ENCODE results near the gene GALNTL6.

The GALNTL6 gene

DNA sequence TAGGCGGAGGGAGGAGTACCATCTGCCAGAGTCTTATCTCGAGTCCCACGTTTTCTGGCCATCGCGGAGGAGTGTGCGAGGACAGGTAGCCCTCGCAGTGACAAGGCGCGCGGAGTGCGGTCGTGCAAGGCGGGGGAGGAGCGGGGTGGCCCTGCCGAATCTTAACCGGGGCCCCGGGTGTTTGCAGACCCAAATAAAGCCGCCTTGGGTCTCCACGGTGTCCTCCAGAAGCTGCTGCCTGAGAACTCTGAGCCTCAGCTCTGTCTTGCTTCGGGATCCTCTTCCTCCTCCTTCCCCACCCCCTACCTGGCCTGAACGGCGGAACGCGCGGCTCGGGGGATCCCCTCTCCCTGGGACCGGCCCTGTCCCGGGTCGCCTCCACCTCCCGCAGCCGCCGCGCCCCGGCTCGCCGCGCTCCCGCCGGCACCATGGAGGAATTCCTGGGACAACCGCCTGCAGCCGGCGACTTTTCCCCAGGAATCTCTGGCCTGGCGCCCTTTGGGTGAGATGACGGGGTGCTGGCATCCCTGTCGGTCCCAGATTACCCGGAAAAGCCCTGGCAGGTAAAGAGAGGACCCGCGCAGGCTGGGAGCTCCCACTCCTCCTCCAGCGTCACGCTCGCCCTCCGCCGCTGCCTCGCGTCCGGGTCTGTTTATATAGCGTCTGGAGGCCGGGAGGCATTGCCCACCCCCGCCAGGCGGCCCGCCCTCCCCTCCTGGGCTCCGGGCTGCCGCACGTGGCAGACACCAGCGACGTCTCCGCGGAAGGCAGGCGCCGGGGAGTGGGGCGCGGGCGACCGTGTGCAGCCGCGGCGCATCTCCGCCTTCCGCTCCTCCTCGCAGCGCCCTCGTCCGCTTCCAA is at the start of gene GALNTL6:
TSS of gene GALNTL6 (plus strand) at position 740 of the 861 bp plus-strand sequence.
- no peak for DNase-seq

DNA sequence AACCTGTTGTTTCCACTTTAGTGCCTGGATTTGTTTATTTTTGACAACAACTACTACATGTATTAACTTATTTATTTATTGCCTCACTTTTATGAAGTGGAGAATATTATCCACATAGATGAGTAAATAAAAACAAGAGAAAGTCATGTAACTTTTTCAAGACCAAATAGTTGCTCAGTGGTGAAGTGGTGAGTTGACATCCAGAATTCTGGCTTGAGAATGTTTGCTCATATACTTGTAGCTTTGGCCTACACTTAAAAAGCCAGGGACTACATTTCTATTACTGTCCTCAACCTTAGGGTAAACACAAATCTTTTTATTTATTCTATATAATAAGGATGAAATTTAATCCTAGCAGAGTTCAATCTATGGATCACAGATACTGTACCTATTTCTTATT is 47.7 kb upstream of the GALNTL6 start:
- no peak for DNase-seq

DNA sequence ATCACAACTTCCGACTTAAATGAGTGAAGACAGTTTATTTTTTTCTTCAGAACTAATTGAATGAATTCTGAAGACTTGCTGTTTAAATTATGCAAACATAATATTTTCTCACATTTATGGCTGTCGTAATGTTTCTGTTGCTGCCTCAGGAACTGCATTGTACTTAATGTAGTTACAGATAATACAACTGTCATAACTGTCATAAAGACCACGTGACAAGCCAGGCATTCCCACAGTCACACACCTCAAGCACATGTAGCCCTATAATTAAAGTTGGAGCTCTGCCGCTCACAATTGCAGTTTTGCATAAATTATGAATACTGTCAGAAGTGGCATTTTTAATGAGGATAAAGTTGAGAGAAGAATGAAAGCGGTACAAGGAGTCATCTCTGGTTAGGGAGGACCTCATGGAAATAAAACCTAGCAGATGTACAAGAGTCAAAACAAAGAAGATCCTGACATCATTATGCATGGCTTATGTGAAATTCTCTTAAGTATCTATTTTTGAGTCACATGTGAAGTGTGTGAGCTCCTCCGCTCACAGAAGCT is 38.5 kb upstream of the GALNTL6 start:
- no peak for DNase-seq

DNA sequence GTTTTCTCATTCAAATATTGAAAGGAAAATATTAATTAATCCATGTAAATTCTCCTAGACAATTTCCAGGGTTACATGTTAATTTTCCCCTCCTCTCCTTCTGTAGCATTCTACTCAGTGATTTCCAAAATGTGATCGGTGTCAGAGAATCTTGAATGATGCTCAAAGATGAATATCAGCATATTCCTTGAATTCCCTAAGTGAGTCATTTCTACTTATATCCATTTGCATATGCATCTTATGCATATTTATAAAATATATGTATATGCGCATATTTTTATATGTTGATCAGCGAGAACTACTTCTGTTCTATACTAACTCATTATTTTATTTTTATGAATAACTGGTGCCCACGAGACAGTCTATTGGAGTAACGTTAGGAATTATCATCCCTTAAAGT is 33.9 kb upstream of the GALNTL6 start:
- DNase-seq = no peak

DNA sequence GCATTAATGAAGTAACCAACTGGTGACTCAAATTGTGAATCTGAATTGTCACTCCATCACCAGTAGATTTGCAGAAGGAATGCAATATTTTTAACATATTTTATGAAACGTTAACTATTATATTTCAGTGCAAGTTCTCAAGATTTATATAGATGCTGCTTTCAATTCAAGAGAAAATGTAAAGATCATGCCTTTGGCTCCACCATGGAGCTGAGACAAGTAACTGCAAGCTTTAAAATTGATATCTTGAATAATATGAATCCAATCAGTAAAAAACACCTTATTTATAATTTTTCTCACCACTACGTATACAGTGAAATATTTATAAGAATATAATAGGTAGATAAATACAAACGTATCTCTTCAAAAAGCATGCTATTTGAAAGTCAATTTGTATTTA is 27.8 kb upstream of the GALNTL6 start:
- no peak for DNase-seq

DNA sequence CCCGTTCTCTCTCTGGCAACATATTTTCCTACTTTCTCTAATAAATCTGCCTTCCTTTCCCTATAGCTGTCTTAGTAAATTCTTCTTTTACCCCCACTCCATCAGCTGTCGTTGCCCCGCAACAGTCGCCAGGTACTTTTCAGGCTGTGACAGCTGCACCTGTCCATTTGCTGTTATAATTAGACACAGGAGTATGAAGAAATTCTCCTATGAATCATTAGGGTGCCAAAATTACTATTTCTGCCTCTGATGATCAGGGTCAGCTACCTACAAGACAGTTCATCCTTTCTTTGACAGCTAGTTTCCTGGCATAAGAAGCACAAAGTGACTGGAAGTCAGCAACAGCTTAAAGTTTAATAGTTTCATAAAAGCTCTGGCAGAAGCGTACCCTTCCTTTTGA is 19.5 kb upstream of the GALNTL6 start:
- no peak for DNase-seq

DNA sequence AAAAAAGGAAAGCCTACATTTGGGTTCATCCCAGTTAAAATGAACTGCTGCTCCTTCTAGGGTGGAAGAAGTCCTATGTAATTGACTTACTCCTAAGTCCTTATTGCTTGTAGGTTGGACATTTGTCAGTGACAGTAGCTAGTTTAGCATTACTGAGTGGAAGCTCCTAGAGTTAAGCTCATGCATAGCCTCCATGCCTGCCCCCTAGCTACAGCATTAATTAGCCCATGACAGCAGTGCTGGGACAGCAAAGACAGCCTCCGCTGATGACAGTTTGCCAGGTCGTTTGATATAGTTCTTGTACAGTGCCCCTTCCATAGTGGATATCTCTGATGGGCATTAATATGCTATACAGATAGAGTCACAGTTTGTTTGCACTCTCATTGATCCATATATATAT is 18.7 kb upstream of the GALNTL6 start:
- no peak for DNase-seq

DNA sequence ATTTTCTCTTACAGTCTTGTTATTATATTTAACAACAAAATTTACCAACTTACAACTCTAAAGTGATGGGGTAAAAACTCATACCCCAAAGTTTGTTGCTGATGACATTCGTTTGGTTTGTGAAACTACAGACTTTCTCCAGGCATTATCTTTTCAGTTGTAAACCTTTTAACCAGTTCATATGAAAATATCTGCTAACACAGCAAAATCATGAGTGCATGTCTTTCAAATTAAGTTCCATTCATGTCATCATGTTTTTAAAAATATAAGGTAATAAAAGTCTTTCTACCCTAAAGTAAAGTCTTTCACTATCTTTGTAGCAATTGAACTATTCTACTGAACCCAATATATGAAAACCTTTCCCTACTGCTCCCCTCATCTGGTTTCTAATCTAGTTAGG is 3.4 kb upstream of the GALNTL6 start:
- no peak for DNase-seq

DNA sequence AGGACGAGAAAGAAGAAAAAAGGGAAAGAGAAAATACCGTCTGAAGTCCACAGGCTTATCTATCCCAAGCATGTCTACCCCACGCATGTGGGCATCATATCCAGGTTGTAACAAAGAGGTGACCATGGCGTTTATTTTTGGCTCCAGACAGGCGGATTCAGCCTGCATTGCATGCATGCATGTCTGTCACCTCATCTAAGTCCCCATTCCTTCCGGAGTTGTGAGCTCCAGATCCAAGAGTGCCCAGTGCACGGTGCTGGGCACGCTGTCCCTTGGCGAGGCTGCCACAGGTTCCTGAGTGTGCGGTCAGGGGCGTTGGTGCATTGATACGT is 905 bp upstream of the GALNTL6 start:
- no peak for DNase-seq

DNA sequence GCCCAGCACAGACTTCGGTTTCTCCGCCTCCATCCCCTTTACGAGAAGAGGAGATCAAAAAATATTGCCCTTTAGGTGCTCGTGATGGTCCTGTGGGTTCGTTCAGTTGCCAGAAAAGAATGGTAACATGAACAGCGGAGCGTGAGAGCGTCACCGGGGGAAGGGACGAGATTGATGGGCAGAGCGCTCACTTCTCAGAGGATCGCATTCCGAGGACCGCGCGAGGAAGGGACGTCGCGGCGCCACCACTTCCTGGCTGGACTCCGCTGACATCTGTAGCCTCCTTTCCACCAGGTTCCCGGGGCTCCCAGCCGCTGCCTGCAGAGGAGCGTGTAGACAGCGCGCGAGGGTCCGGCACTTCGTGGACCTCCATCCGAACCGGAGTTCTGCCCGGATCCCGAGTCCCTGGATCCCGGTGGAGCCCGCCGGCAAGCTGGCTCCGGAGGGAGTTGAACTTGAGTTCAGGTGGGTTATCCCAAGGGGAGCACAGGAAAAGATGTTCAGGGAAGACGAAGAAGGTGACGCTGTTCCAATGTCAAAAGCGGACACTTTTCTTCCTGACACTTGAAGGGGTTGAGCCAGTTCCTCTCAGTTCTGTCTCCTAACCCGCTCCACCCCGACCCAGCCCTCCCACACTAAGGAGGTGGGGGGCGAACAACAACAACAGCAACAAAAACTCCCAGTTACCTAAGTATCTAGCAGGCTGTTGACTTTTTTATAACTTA is 484 bp downstream of the GALNTL6 start:
- DNase-seq = no peak

DNA sequence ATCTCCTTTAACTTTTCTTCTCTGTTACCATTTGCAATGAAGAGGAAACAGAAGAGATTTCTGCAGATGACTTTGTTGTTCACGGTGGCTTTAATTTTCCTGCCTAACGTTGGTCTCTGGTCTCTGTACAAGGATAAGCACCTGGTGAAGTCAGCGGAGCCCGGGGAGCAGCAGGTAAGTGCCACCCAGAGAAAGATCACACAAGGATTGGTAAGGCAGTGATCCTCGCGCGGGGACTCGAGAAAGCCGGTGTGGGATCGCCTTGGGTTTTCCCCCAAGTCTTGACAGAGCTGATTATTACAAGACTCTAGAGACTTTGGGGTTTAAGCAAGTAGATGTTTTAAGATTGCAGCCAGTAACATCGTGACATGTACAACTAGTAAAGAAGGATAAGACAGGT is 1.3 kb downstream of the GALNTL6 start:
- no peak for DNase-seq

DNA sequence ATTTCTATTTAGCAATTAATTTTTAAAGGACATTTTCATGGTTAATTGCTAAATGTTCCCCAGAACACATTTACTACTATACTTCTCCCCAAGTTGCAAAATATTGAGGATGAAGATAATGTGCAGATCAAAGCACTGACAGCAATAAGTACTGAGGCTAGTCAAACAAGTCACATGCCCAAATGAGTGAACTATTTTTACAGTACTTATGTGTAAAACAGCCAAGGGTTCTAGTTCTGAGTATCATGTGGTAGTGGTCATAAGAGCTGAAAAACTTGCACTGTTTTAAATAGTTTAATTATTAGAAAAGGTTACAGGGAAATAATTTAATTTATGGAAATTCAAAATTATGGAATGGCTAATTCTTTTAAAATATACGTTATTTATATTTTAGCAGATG is 3.8 kb downstream of the GALNTL6 start:
- no peak for DNase-seq

DNA sequence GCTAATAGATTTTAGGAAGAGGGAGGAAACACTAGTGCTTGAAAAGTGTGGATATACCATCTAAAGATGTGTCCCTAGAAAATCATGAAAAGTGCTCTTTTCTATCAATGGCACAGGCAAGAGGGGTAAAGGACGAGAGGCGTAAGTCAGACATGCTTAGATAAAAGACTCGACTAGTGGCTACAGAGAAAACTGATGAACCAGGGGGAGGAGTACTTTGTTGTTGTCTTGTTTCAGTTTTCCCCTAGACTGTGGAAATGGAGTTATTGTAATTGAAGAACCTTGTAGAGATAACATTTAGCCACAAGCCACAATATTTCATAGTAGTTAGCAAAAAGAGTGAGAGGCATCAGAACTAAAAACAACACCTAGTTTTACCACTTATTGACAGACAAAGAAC is 21.4 kb downstream of the GALNTL6 start:
- no peak for DNase-seq

DNA sequence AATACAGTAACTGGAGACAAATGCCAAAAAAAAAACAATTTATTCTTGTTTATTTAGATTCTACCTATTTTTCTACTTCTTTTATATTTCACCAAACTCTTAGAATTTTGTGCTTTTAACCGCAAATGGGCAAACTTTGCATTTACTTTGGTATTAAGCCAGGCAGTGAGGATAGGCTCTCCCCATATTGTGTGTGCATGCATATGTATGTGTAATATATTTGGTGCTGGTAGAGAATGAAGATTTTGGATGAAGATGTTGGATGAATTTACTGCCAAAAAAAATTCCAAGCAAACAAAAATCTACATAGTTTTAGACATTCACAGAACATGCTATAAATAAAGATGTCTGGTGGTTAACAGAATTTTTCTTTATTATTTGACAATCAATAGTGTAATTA is 30.3 kb downstream of the GALNTL6 start:
- DNase-seq = no peak

DNA sequence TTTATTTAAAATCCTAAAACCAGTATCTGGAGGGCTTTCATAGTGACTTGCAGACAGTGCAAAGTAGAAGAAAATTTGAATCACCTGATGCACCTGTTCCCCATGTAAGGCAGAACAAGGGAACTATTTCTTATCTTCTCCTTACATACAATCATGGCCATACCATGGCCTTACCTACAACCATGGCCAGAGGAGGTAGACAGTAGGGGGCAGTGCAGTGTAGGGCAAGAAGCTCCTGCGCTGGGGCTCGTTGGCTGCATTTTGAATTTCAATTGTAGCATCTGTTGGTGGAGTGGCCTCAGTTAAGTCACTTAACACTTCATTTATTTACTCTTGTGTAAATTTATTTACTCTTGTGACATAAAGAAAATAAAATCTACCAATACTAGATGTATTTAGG is 33.0 kb downstream of the GALNTL6 start:
- DNase-seq = peak; percentile 6

DNA sequence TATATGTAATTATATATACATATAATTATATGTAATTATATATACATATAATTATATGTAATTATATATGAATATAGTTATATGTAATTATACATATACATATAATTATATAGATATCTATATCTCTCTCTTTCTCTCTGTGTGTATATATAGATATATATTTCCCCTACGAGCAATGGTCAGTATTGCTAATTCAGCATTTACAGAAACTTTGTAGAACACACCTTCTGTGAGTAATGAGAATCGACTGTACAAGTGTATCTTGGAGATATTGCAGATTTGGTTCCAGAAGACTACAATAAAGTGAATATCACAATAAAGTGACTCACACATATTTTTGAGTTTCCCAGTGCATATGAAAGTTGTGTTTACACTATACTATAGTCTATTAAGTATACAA is 33.7 kb downstream of the GALNTL6 start:
- no peak for DNase-seq

DNA sequence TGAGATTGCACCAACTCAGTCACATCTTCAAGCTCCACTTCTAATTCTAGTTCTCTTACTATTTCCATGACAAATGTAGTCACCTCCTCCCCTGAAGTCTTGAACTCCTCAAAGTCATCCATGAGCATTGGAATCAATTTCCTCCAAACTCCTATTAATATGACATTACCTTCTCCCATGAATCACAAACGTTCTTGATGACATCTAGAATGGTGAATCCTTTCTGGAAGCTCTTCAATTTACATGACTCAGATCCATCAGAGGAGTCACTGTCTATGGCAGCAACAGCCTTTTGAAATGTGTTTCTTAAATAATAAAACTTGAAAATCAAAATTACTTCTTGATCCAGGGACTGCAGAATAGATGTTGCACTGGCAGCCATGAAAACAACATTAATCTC is 34.5 kb downstream of the GALNTL6 start:
- DNase-seq = no peak

DNA sequence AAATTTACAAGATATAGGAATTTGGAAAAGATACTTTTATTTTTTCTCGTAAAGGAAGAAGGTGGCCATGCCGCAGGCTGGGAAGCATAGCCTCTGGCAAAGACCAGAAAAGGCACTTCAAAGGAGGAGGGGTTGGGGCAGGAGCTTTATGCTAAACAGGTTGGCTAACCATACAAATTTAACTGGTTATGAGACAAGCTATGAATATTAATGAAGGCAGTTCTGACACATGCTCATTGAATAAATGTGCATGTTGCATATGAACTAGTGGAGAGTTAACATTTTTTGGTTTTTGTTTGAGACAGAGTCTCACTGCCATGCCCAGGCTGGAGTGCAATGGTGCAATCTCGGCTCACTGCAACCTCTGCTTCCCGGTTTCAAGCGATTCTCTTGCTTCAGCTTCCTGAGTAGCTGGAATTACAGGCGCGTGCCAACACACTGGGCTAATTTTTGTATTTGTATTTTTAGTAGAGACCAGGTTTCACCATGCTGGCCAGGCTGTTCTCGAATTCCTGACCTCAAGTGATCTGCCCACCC is 36.5 kb downstream of the GALNTL6 start:
- no peak for DNase-seq

DNA sequence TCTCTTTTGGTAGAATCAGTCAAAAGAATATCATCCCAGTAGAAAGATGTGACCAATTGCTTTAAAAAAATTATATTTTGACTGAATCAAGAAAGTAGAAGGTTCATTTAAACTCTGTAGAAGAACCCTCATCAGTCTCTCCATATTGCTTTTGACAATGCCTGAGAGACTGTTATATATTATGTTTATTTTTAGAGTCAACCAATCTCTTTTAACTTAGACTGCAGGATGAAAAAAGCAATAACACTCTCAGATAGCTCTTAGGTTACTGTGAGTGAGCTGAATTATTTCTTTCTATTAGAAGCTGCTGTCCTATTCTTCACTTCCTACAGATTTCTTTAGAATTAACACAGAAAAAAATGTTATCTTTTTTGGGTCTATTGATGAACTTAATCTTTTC is 38.1 kb downstream of the GALNTL6 start:
- no peak for DNase-seq

DNA sequence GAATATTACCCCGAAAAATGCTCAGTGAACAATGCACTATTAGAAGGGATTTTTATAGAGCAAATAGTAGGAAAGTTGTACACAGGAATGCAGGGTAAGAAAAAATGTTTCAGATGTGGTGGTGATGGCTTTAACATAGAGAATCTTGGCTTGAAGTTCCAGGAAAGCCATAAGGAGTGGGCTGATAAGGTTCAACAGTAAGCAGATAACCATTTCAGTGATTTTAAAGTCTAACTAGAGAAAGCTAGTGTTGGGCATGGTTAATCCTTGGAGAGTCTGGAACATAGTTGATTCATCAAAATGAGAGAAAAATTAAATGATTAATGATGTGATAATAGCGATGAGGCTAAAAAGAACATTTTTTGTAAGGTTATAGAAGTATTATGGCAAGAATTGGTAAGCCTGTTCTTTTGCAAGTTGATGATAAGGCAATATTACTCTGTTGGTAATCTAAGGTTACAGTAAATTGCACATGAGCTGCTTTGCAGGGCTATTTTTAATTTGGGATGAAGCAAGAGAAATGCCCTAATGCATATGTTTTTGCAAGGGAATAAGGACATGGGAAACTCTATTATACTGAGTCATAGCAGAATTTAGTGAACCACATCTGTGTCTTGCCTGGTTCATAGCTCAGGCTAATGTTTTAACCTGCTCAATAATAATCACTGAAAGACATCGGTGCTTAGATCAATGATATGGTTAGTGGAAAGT is 44.3 kb downstream of the GALNTL6 start:
- no peak for DNase-seq

DNA sequence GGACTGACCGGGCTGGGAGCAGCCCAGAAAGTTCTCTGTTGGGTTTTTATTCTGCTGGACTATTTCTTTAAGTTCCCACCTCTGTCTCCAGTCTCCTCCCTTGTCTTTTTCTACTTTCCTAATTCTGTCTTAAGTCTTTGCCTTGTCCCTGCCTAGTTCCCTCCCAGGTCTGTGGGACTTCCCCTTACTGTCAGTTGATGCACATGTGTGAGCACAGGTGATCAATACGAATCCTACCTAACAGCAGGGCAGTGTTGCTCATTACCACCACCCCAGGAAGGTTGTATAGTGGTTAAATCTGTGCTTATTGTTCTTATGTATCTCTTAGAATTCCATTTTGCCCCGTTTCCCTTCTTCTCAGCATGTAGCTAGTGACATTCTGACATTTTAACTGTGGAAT is 62.1 kb downstream of the GALNTL6 start:
- no peak for DNase-seq

DNA sequence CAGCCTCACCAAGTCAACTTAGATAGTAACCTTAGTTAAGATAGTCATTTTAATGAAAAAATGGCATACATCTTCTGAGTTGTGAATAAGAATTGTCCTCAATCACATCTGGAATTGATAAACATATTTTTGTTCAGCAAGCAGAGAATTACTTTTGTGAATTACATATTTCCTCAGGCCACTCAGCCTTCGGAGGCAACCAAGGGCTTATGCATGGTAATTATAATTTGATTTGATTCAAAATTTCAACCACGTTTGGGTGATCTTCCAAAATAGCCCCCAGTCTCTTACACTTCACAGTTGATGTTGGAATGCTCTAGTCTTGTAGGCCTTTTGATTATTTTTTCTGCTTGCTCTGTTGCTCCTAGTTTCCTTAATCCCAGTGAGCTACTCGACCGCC is 63.4 kb downstream of the GALNTL6 start:
- no peak for DNase-seq

DNA sequence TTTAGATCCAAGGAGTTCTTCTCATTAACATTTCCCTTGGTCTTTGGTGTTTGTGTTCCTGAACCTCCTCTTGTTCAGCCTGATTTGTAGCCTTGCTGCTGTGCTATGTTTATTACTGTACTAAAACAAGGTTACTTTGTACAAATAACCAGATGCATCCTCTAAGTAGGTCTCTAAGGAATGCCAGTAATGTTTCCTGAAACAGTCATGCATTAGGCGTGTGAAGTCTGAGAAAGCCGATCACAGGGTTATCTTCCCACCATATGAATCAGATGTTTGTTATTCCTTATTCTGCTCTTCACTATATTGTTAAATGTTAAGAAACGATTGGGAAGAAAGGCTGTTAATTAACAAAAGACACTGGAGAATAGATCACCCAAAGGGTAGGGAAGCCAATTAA is 66.9 kb downstream of the GALNTL6 start:
- DNase-seq = no peak

All from activated CD4-positive, alpha-beta T cell treated with anti-CD3 and anti-CD28 coated beads, Interleukin-2, amount 50 U/mL, for 16 hours (primary cell).